Mucosa of descending colon (tissue), 3 donors: Measurements from ENCODE around the gene MAST4. TPM values are rescaled to one million over a fixed set of nuclear protein-coding genes. Genes with fewer than 3 reads are reported as not detected.
"Not testable (repeated sequence)": the region's sequence is repeated elsewhere in the genome, so short reads cannot be mapped to it uniquely, and the experiment has no call there.

Experiments
- ATAC-seq: fragments of 200-7000 bp; cut with Tn5 transposase; one replicate; pipeline ENCODE4 v1.9.1; 2020; ENCODE audit warnings: mild to moderate bottlenecking, moderate library complexity
- DNase-seq, 3 donors: peaks; one replicate each; pipeline ENCODE4 v3.0.0-alpha.2; 2020
- H3K36me3 ChIP-seq: fragments of 200-600 bp; one replicate; pipeline ENCODE4 v1.8.0; 2021; ENCODE audit warnings: low read depth, mild to moderate bottlenecking
- H3K4me1 ChIP-seq: fragments of 200-600 bp; one replicate; pipeline ENCODE4 v1.8.0; 2021; ENCODE audit warnings: low read depth, mild to moderate bottlenecking
- H3K4me3 ChIP-seq: fragments of 200-600 bp; one replicate; pipeline ENCODE4 v1.8.0; 2021; ENCODE audit warnings: mild to moderate bottlenecking
- H3K9me3 ChIP-seq: fragments of 200-600 bp; one replicate; pipeline ENCODE4 v1.8.0; 2021; ENCODE audit warnings: mild to moderate bottlenecking
- intact Hi-C, 2 donors: fragments of 100-400 bp; cut with DNase I in 1 of 2; cut with micrococcal nuclease in 1 of 2; formaldehyde crosslinking; loops; one replicate each; pipeline versions ENCODE4 v1.11.0 to v1.11.1; 2022; cut with DNase I, micrococcal nuclease
- total RNA-seq, 3 donors: library from RNA; stranded (reverse); fragmentation: NEBNext Ultra II Directional in 2 of 3; extraction: Animal tissue kit (Norgen Biotek cat#: 25700) in 2 of 3; gene quantifications; one replicate each; pipeline versions ENCODE4 v1.2.1 to v1.2.4, GENCODE V29; 2021 to 2023
- TF ChIP-seq, protein P1 (sequence below): fragments of 200-600 bp; IDR thresholded peaks from one replicate; pipeline ENCODE4 v1.8.0; 2022; ENCODE audit warnings: antibody characterized with exemption, mild to moderate bottlenecking
- donor health status: DM: no; HTN: no; CAD: no; lungs with moderate emphysema.
- donor health status: DM: no; HTN: no; CAD: no.
- donor health status: DM: no; HTN: yes; CAD: no.

Gene MAST4
- total RNA-seq, 3 donors from 2014 or later = 16.2 to 34.0 (median 22.5) TPM

DNA sequence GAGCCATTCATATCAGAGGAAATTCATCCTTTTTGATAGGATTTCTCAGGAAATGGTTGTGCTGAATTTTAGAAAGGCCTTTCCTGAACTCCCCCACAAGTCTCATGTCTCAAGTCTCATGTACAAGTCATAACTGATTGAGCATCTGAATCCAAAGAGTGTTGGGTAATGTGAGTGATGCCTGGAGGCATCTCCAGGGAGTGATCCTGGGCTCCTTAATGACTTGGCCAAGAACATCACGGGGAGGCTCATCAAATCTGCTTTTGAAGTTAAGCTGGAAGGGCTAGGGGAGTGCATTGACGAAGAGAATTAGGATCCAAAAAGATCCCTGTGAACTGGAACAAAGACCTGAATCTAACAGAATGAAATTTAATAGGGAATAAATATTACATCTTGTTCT lies 79.2 kb downstream of the MAST4 start:
- H3K9me3 ChIP-seq = no peaks in the 10 kb centered on the region
- no peak overlapping the region for H3K4me3 ChIP-seq
- no peaks in the 10 kb centered on the region for H3K4me1 ChIP-seq
- no peak for DNase-seq
- intact Hi-C loops = no loop called here
- no peak for ATAC-seq
- TF ChIP-seq, protein P1, sequence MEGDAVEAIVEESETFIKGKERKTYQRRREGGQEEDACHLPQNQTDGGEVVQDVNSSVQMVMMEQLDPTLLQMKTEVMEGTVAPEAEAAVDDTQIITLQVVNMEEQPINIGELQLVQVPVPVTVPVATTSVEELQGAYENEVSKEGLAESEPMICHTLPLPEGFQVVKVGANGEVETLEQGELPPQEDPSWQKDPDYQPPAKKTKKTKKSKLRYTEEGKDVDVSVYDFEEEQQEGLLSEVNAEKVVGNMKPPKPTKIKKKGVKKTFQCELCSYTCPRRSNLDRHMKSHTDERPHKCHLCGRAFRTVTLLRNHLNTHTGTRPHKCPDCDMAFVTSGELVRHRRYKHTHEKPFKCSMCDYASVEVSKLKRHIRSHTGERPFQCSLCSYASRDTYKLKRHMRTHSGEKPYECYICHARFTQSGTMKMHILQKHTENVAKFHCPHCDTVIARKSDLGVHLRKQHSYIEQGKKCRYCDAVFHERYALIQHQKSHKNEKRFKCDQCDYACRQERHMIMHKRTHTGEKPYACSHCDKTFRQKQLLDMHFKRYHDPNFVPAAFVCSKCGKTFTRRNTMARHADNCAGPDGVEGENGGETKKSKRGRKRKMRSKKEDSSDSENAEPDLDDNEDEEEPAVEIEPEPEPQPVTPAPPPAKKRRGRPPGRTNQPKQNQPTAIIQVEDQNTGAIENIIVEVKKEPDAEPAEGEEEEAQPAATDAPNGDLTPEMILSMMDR = no peak
- no peaks in the 10 kb centered on the region for H3K36me3 ChIP-seq

DNA sequence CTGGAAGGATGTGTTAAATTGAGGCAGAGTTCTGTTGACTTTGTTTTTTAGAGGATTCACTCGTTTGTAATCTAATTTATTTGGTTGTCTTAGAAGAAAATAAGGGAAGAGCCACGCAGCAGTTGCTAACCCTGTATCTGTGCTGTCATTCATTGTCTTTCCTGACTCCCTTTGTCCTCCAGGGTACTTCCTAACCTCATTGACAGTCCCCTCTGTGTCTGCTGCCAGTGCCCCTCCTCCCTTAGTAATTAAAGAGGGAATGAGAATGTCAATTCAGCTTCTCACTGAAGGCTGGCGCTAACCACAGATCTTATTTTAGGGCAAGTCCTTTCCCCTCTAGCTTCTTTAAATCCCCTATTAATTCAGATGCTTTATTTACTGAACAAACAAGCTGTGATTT lies 84.0 kb downstream of the MAST4 start:
- intact Hi-C loops = no loop called here

DNA sequence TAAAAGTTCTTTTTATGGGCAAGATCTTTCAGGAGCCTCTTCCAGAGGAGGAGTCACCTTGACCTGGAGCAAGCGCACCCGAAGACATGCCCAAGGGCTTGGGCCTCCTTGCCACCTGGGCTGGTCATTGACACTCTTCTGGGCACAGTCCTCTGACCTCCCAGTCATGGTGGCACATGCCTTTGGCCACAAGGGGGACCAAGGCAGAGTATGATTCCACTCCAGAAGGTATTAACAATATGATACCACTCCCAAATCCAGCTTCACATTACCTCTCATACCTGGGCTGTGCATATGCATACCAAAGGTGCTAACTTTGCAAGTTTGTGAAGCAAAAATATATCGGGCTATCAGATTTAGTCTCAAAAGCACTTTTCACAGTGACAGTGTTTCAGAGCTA lies 84.6 kb downstream of the MAST4 start:
- ATAC-seq = no peak
- DNase-seq = no peak
- Histone ChIP-seq H3K36me3 (no peaks in the 10 kb centered on the region), H3K4me3 (no peak overlapping the region), H3K4me1 (no peaks in the 10 kb centered on the region), H3K9me3 (no peaks in the 10 kb centered on the region)
- intact Hi-C loops = no loop called here
- TF ChIP-seq, protein P1 = no peak

More for the DNA sequence above, 84.0 kb downstream of the MAST4 start:
- H3K4me1 ChIP-seq = no peaks in the 10 kb centered on the region
- TF ChIP-seq, protein P1 = no peak
- no peaks in the 10 kb centered on the region for H3K36me3 ChIP-seq
- DNase-seq (no peak), ATAC-seq (no peak)
- no peak overlapping the region for H3K4me3 ChIP-seq
- no peaks in the 10 kb centered on the region for H3K9me3 ChIP-seq

DNA sequence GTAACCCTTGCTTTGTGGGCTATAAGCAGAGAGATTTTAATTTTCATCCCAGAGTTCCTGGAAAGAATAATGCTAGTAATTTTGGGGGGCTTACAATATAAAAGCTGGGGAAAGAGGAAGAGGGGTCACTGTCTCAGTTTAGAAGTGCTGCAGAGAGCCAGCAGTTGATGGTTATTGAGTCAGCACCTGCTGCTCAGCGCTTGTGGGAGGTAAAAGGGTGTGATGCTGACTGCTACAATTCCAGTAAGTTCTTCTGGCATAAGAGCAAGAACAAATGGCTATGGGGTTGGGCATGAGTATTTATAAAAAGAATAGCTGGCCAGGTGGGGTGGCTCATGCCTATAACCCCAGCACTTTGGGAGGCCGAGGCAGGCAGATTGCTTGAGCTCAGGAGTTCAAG lies 88.5 kb downstream of the MAST4 start:
- intact Hi-C loops = no loop called here
- no peaks in the 10 kb centered on the region for H3K4me1 ChIP-seq
- TF ChIP-seq, protein P1 = no peak
- ATAC-seq (no peak), DNase-seq (no peak)
- no peak overlapping the region for H3K4me3 ChIP-seq
- H3K36me3 ChIP-seq = no peaks in the 10 kb centered on the region
- H3K9me3 ChIP-seq = no peaks in the 10 kb centered on the region

DNA sequence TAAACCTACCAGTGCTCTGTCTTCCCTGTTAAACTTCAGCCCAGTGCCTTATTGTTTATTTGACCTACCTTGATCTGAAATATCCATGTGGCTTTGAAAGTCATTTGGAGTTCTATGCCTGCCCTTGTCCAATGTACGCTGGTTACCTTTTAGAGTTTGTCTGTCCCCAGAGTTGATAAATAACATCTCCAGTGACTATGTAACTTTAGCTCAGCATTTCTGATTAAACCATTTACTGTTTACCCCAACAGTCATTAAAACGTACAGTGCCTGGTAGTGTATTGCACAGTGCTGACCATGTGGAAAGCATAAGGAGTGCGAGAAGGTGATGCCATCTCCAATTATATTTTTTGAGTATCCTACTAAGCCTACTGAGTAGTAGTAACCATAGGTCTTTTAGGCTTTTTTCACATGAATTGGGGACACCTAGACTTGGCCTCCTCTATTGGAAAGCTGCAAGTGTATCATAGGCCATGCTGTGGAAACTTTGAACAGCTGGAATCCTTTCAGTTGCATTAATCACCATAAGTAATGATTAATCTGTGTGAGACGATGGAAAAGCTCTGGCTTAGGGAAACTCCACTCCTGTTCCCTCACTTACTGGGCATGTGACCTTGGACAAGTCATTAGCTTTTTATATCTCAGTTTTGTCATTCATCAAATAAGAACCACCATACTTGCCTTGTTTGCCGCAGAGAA lies 93.5 kb downstream of the MAST4 start:
- TF ChIP-seq, protein P1 = no peak
- Histone ChIP-seq H3K4me1 (no peaks in the 10 kb centered on the region), H3K36me3 (no peaks in the 10 kb centered on the region), H3K4me3 (no peak overlapping the region), H3K9me3 (no peaks in the 10 kb centered on the region)
- no peak for DNase-seq
- ATAC-seq = no peak
- intact Hi-C loops = no loop called here

DNA sequence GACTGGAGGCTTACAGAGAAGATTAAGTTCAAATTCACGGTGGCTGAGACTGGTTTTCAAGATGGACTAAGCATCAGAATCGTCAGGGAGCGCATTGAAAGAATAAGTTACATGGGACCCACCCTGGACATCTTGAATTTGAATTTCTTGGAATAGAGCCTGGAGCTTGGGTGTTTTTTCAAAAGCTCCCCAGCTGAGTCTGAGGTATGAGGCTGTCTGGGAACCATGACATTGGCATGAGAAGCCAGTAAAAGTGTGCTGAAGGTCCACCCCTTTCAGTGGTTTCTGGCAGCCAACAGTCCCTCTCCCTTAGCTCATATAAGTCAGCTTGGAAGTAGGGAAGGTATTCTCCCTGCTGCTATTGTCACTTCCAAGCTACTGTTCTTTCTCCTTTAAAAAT lies 97.8 kb downstream of the MAST4 start:
- ATAC-seq = no peak
- H3K4me1 ChIP-seq = no peaks in the 10 kb centered on the region
- no peak for DNase-seq
- intact Hi-C loops = no loop called here
- TF ChIP-seq, protein P1 = no peak
- H3K9me3 ChIP-seq = no peaks in the 10 kb centered on the region
- no peak overlapping the region for H3K4me3 ChIP-seq
- no peaks in the 10 kb centered on the region for H3K36me3 ChIP-seq

DNA sequence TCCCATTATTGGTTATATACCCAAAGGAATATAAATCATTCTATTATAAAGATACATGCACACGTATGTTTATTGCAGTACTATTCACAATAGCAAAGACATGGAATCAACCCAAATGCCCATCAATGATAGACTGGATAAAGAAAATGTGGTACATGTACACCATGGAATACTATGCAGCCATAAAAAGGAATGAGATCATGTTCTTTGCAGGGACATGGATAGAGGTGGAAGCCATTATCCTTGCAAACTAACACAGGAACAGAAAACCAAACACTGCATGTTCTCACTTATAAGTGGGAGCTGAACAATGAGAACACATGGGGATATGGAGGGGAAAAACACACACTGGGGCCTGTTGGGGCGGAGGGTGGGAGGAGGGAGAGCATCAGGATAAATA lies 99.6 kb downstream of the MAST4 start:
- H3K9me3 ChIP-seq, H3K4me1 ChIP-seq, ATAC-seq, H3K4me3 ChIP-seq, H3K36me3 ChIP-seq, DNase-seq, intact Hi-C loops: not testable (repeated sequence)
